IPS-NIHi7 (cell line): ENCODE data around the gene MAML2.

Experiments
- DNase-seq: peaks from one replicate; pipeline ENCODE4 v3.0.0; 2012; ENCODE audit warnings: mixed read lengths; ENCODE audit errors: extremely low spot score

The MAML2 gene

GRCh38 chr11:96101146-96101545 is 241.8 kb downstream of the MAML2 start:
- DNase-seq, result no peak

GRCh38 chr11:96098511-96099241 is 244.3 kb downstream of the MAML2 start:
- no peak for DNase-seq

GRCh38 chr11:96097844-96098421 is 245.1 kb downstream of the MAML2 start:
- DNase-seq, result no peak

- DNase-seq, result no peak
Observed at GRCh38 chr11:96096360-96096759, 246.6 kb downstream of the MAML2 start.

GRCh38 chr11:96095884-96096303 is 247.1 kb downstream of the MAML2 start:
- DNase-seq, result no peak

GRCh38 chr11:96094156-96094555 is 248.8 kb downstream of the MAML2 start:
- no peak for DNase-seq

- DNase-seq, result no peak
Observed at GRCh38 chr11:96092511-96092910, 250.5 kb downstream of the MAML2 start.

GRCh38 chr11:96091476-96091875 is 251.5 kb downstream of the MAML2 start:
- no peak for DNase-seq

GRCh38 chr11:96090711-96091110 is 252.3 kb downstream of the MAML2 start:
- DNase-seq, result no peak

- DNase-seq, result no peak
Observed at GRCh38 chr11:96088914-96089313, 254.1 kb downstream of the MAML2 start.

GRCh38 chr11:96086111-96086510 is 256.9 kb downstream of the MAML2 start:
- no peak for DNase-seq

- no peak for DNase-seq
Observed at GRCh38 chr11:96085319-96085930, 257.6 kb downstream of the MAML2 start.

GRCh38 chr11:96084610-96085318 is 258.2 kb downstream of the MAML2 start:
- DNase-seq, result no peak

- DNase-seq, result no peak
Observed at GRCh38 chr11:96082936-96083335, 260.1 kb downstream of the MAML2 start.

GRCh38 chr11:96082002-96082899 is 260.7 kb downstream of the MAML2 start:
- DNase-seq, result no peak

- DNase-seq, result no peak
Observed at GRCh38 chr11:96081561-96081960, 261.4 kb downstream of the MAML2 start.

GRCh38 chr11:96079691-96080090 is 263.3 kb downstream of the MAML2 start:
- DNase-seq, result no peak

GRCh38 chr11:96075532-96075959 is 267.4 kb downstream of the MAML2 start:
- no peak for DNase-seq

GRCh38 chr11:96074551-96075310 is 268.3 kb downstream of the MAML2 start:
- no peak for DNase-seq

- DNase-seq, result no peak
Observed at GRCh38 chr11:96073536-96073935, 269.5 kb downstream of the MAML2 start.

- no peak for DNase-seq
Observed at GRCh38 chr11:96072592-96072991, 270.4 kb downstream of the MAML2 start.
